GM10847 (cell line): ENCODE data around the gene TIMMDC1.

Experiments used
- POLR2A ChIP-seq: IDR thresholded peaks from 2 replicates; pipeline ENCODE4 v1.6.1; 2011; ENCODE audit not compliant: insufficient read length; ENCODE audit errors: extremely low read depth

TIMMDC1 gene

DNA sequence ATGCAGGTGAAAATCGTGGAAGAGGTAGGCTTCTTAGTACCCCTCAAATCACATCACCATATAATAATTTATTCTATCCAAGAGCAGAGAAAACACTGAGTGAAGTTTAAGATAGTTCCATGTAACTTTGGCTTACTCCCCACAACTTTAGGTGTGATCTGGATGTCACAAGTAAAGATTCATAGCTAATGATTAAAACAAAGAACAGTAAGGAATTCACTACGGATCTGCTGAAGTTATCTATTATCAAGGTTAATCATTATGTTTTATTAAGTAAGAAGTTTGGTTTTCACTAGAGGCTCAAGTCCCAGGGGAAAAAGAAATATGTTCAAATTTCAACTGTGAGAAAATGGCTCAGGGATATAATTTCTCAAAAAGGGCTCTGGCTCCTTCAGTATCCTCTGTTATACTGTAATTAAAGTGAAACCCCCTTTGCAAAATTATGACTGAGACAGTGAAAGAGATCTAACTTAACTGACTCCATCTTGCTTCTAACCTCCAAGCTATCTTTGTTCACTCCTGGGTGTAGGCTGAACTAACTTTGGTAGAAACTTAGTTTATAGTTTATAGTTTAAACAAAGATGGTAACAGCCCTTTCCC, 43.9 kb downstream of the TIMMDC1 start:
- no peak for TF ChIP-seq POLR2A

DNA sequence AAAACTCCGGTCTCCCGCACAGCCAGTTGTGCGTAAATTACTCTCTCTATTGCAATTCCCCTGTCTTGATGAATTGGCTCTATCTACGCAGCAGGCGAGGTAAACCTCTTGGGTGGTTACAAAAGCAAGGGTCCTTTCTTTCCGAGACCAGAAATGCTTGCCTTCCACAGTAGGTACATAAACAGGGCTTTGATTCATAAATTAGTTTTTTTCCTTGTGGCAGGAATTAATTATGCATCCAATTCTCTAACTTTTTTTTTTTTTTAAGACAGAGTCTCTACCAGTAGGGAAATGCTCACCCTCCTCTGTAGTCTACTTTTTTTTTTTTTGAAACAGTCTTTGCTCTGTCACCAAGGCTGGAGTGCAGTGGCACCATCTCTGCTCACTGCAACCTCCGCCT, 44.8 kb downstream of the TIMMDC1 start:
- TF ChIP-seq POLR2A = no peak

DNA sequence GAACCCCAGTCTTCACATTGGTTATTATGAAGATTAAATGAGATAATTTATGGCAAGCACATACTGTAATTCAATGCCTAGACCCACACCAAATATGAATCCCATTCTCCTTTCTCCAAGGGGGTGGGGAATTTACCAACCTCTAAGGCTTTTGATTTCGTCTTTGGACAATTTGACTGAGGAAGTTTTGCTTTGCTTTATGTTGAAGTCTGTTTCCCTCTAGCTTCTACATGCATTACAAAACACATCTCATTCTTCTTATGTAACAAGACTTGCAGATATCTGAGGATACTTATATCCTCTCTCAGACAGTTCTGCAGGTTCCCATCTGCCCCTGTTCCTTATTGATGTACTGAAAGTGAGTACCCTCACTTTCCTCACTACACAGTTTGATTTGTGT, 48.9 kb downstream of the TIMMDC1 start:
- TF ChIP-seq POLR2A = no peak

DNA sequence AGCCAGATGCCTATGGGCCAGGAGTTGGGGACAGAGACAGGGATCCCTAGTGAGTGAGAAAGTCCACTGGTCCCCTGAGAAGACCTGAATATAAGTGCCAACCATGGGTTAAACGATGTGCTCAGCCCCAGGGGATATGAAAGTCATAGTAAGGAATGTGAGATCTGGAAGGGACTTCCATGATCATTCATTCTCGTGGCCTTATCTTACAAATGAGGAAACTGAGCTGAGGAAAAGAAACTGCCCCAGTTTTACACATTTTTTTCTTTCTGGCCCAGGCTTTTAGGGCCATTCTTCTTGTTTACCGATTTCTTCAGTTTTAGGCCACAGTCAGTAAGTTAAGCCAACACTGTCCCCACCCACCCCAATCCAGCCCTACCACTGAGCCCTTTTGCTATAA, 50.0 kb downstream of the TIMMDC1 start:
- no peak for TF ChIP-seq POLR2A

DNA sequence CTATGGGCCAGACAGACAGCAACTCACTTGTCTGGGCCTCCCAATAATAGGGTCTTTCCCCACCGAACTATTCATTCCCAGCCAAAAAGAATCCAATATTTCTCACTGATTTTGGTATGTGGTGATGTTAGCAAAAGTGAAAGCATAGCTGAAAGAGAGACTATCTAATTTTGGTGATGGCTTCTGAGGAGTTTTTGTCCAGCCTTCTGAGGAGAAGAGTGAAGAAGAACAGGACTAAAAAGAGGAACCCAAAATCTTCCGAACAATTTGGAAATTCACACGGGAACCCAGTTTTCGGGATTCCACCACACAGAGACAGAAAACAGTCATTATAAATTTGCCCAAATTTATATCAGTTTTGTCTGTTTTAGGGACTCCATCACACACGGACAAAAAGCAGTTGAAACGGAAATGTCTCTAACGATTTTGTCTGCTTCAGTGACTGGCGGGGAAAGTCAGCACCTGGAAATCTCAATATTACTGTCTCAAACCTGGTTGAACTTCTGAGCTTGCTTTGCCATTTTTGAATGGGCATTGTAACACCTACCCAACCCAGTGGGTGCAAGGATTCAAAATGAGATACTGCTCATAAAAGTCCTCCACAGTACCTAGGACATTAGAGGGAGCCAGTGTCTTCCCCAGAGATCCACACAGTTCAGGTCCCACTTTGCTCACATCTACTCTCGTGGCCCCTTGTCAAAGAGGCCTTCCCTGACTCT, 52.0 kb downstream of the TIMMDC1 start:
- no peak for TF ChIP-seq POLR2A

DNA sequence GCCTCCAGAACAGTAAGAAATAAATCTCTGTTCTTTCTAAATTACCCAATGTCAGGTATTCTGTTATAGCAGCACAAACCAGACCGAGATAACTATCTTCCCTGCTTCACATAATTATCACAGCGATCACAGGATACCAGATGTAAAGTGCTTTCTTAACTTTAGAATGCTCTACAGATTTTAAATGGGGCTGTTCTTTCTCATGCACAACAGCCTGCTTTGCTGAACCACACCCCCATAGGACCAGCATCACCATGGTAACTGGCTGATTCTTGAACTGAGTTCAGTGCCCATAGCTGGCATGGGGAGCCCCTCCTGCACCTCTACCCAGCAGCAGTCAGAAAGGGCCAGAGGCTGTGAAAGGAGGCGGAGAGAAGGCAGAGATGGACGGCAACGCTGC, 53.3 kb downstream of the TIMMDC1 start:
- no peak for TF ChIP-seq POLR2A

DNA sequence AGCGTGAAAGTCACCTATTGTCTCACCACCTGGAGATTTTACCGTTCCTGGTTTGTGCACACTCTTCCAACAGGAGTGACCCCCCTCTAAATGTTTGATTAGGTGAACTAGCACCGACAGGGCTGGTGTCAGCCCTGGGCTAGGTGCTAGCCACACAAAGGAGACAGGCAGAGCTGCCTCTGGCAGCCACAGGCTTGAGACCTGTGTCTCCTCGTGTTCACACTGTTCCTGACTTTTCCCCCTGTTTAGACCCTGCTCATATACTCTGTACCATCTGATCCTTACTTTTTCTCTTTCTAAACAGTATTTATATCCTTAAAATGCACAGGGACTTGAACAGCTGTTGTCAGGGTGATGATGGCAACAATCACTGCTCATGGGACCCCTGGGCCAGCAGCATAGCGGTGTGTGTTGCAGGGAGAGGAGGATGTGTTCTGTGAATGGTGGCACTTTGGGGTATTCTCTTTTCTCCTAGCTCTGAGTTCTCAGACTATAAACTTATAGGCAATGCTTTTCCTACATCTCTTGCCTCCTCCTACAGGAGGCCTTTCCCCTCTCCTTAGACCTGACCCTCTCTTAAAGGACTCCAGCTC, 55.6 kb downstream of the TIMMDC1 start:
- TF ChIP-seq POLR2A = no peak

DNA sequence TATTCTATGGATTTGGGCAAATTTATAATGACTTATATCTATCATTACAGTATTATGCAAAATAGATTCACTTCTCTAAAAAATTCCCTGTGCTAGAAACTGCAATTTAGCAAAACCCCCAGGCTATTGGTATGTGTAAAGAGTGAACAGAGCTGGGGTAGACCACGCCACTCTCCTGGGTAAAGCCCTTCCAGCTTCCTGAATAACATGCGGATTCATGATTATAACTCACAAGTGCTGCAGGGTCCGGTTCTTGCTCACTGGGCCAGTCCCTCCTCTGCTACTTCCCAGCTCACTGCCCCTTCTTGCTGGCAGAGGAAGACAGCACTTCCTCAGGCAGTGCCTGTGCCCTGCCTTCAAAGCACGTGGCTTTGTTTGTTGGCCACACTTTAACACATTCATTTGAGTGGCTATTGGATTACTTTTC, 57.0 kb downstream of the TIMMDC1 start:
- no peak for TF ChIP-seq POLR2A

DNA sequence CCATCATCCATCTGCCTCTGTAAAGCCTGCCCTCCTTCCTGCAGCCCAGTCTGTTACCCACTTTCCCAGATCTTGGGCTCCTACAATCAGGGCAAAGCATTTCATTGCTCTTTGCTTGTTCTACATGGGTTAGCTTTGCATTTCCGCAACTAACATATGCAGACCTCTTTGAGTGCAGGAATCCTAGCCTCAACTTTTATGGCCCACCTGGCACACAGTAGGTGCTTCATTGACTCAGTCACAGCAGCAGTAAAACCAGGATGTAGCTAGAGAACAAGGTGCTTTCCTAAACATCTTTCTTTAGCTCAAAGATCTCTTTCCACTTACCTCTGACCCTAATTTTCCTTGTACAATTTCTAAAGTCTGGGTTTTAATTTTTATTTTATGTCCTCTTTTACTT, 57.6 kb downstream of the TIMMDC1 start:
- no peak for TF ChIP-seq POLR2A

DNA sequence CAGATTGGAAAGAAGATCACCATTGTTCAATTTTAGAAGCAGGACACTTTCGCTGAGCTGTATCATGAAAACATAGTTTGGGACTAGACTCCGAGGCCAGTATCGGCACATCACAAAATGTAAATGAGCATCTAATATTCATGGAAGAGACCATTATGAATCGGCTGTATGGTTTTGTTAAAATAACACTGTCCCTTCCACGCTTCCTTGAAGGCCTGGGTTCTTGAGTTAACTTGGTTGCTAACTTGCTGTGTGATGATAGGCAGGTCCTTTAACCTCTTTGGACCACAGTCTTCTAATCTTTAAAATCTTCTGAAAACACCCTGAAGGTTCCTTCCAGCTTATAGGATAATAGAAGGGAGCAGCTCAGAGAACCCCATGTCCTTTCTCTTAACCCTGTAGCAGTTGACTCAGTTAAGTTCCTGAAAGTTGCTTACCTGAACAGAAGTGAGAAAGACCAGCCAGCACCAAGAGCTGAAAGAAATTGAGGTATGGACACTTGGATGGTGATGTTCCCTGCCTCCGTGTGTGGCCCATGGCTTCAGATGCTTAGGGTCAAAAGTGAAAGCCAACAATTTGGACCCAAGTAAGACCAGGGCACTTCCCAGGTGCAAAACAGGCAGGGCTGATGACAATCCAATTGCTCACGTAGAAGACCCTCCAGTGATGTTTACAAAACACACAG, 59.0 kb downstream of the TIMMDC1 start:
- TF ChIP-seq POLR2A = no peak

DNA sequence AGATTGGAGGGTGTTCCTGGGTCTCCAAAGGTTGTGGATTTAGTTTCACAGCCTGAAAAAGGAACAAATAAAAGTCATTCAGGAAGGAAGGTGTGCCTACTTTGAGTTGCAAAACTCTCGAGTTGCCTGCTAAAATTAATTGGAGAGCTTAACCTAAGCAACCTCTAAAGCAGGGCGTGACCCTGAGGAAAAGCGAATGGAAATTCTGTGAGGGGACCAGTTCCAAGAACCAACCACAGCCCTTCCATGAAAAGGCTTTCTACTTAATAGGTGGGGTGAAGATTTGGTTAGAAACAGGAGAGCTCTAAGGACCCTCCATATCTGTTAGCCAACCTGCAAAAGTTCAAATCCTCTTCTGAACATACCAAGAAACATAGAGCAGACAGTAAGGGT, 59.5 kb downstream of the TIMMDC1 start:
- no peak for TF ChIP-seq POLR2A

DNA sequence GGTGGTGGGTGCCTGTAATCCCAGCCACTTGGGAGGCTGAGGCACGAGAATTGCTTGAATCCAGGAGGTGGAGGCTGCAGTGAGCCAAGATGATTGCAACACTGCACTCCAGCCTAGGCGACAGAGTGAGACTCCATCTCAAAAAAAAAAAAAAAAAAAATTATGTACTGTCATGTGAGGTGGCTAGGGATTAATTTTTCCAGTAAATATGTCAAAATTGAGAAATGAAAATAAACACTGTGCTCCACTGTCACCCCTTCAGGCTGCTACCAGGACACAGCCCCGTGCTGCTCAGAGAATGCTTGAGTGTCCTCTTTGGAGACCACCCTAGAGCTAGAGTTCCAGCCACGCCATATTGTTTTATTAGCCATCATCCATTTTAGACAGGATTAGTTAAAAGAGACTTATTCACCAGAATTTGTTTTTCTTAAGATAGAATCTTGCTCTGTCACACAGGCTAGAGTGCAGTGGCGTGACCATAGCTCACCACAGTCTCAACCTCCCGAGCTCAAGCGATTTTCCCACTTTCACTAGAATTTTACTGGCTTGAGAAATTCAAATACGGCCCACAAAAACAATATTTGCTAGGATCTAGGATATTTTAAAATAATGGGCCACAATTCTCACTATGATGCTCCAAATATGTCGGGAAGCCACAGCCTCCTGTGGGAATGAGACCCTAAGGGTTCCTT, 60.4 kb downstream of the TIMMDC1 start:
- no peak for TF ChIP-seq POLR2A

DNA sequence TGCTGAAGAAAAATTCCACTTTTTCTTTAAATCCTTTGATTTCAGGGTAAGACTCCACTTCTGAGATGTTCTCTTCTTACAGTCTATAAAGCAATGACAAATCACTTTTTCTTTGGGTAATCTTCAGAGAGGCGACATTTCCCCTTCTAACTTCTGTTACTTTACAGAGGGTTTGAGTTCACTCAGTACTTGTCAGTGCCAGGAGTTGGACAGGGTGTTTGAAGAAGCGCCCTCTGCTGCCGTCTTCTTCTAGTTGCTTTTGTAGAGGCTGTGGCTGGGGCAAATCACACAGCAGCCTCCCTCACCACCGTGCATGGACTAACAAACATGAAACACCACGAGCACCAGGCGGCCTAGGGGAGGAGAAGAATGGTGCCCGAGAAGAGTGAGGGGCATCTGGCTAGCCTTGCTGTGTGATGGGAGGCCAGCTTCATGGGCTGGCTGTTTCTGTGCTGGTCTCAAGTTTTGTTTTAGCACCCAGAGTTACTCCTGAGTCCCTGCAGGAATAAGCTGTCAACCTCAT, 61.2 kb downstream of the TIMMDC1 start, which contains the start of gene CD80:
TSS of gene CD80 (minus strand) at position 174 of the 523 bp plus-strand sequence. CDS start 1,886 bp downstream, outside the sequence.
- TF ChIP-seq POLR2A = no peak

DNA sequence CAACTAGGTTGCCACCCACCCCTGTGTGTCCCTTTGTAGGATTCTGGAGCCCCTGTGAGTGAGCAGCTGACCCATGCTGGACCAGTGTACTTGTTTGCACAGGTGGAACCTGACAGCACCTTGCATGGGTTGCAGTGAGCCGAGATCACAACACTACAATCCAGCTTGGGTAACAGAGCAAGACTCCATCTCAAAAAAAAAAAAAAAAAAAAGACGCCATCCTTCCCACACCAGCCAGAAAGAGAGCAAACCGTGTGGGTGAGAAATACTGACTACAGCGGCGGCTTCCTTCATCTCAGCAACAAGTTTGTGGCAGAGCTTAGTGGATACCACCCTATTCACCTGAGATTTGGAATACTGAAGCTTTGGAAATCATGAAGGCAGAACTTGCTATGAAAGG, 61.8 kb downstream of the TIMMDC1 start:
- no peak for TF ChIP-seq POLR2A
